WTC11 (cell line): ENCODE data around the gene MAP1LC3B. TPM values are rescaled to one million over a fixed set of nuclear protein-coding genes. Genes with fewer than 3 reads are reported as not detected.
"Not testable (repeated sequence)": the region's sequence is repeated elsewhere in the genome, so short reads cannot be mapped to it uniquely, and the experiment has no call there.

Experiments
- ATAC-seq: fragments of 200-7000 bp; cut with Tn5 transposase; 2 replicates; pipeline ENCODE4 v1.10.0; 2021; ENCODE audit warnings: mild to moderate bottlenecking, moderate library complexity
- CTCF ChIA-PET: fragments of 300-600 bp; sonication (Branson Sonifier 250); formaldehyde crosslinking; loops from one replicate; lab custom pipeline; 2021; ENCODE audit warnings: antibody characterized with exemption; lab: Charles Lee
- POLR2A ChIA-PET: fragments of 350-600 bp; sonication (Branson Sonifier 250); formaldehyde crosslinking; loops from one replicate; lab custom pipeline; 2021; ENCODE audit warnings: antibody characterized with exemption; lab: Charles Lee
- DNase-seq: peaks from one replicate; pipeline ENCODE4 v3.0.0; 2021; ENCODE audit warnings: low spot score
- H3K27ac Mint-ChIP-seq: 2 replicates; pipeline ENCODE4 v1.8.0; 2021; ENCODE audit warnings: mixed read lengths
- H3K27me3 Mint-ChIP-seq: 2 replicates; pipeline ENCODE4 v1.8.0; 2021; ENCODE audit warnings: low read depth, mild to moderate bottlenecking, moderate library complexity, mixed read lengths
- H3K36me3 Mint-ChIP-seq: 2 replicates; pipeline ENCODE4 v1.8.0; 2021; ENCODE audit warnings: mixed read lengths
- H3K4me1 Mint-ChIP-seq: 2 replicates; pipeline ENCODE4 v1.8.0; 2022; ENCODE audit warnings: mixed read lengths
- H3K4me3 Mint-ChIP-seq: 2 replicates; pipeline ENCODE4 v1.8.0; 2021; ENCODE audit warnings: mild to moderate bottlenecking, moderate library complexity, mixed read lengths
- H3K9me3 Mint-ChIP-seq: 2 replicates; pipeline ENCODE4 v1.8.0; 2021; ENCODE audit warnings: mixed read lengths
- AR ChIP-seq: fragments of 250-450 bp; sonication (Bioruptor Pico); IDR thresholded peaks from 2 replicates; pipeline ENCODE4 v1.9.0; 2021; ENCODE audit warnings: mild to moderate bottlenecking
- CDX4 ChIP-seq: fragments of 250-450 bp; sonication (Bioruptor Pico); IDR thresholded peaks from 2 replicates; pipeline ENCODE4 v1.9.0; 2021; ENCODE audit warnings: moderate library complexity, mild to moderate bottlenecking, inconsistent platforms, borderline replicate concordance
- CREB1 ChIP-seq: sonication (generic); formaldehyde crosslinking; IDR thresholded peaks from 2 replicates; pipeline ENCODE4 v1.8.0; 2023; ENCODE audit warnings: mild to moderate bottlenecking, missing genetic modification reagents
- CTCF ChIP-seq: fragments of 200-600 bp; IDR thresholded peaks from 2 replicates; pipeline ENCODE4 v1.8.0; 2022; ENCODE audit warnings: antibody characterized with exemption
- E2F5 ChIP-seq: sonication (generic); formaldehyde crosslinking; IDR thresholded peaks from 2 replicates; pipeline ENCODE4 v1.8.1; 2022; ENCODE audit warnings: mild to moderate bottlenecking, moderate library complexity, missing genetic modification reagents
- ESRRA ChIP-seq: sonication (generic); formaldehyde crosslinking; IDR thresholded peaks from 2 replicates; pipeline ENCODE4 v1.8.1; 2022; ENCODE audit warnings: mild to moderate bottlenecking, missing genetic modification reagents, borderline replicate concordance
- FOXJ3 ChIP-seq: sonication (generic); formaldehyde crosslinking; IDR thresholded peaks from 2 replicates; pipeline ENCODE4 v1.9.0; 2021; ENCODE audit warnings: missing genetic modification reagents, mild to moderate bottlenecking, borderline replicate concordance
- FOXK1 ChIP-seq: sonication (generic); formaldehyde crosslinking; IDR thresholded peaks from 2 replicates; pipeline ENCODE4 v1.8.0; 2022; ENCODE audit warnings: mild to moderate bottlenecking, moderate library complexity, missing genetic modification reagents
- FOXP4 ChIP-seq: sonication (generic); formaldehyde crosslinking; IDR thresholded peaks from 2 replicates; pipeline ENCODE4 v1.8.0; 2022; ENCODE audit warnings: mild to moderate bottlenecking, missing genetic modification reagents
- GABPB1 ChIP-seq: sonication (generic); formaldehyde crosslinking; IDR thresholded peaks from 2 replicates; pipeline ENCODE4 v1.8.1; 2023; ENCODE audit warnings: mild to moderate bottlenecking, missing genetic modification reagents
- IRF2 ChIP-seq: sonication (generic); formaldehyde crosslinking; IDR thresholded peaks from 2 replicates; pipeline ENCODE4 v1.8.0; 2022; ENCODE audit warnings: low read depth, missing genetic modification reagents, borderline replicate concordance
- MXD4 ChIP-seq: fragments of 250-450 bp; sonication (Bioruptor Pico); IDR thresholded peaks from 2 replicates; pipeline ENCODE4 v1.8.0; 2021; ENCODE audit warnings: mild to moderate bottlenecking, moderate library complexity, borderline replicate concordance
- NFATC4 ChIP-seq: fragments of 250-450 bp; sonication (Bioruptor Pico); IDR thresholded peaks from 2 replicates; pipeline ENCODE4 v1.9.0; 2021; ENCODE audit warnings: mild to moderate bottlenecking
- NFYB ChIP-seq: sonication (generic); formaldehyde crosslinking; conservative IDR thresholded peaks from 2 replicates; pipeline ENCODE4 v1.8.0; 2022; ENCODE audit warnings: low read depth, missing genetic modification reagents
- RORB ChIP-seq: fragments of 250-450 bp; sonication (Bioruptor Pico); IDR thresholded peaks from 2 replicates; pipeline ENCODE4 v1.9.0; 2021; ENCODE audit warnings: mild to moderate bottlenecking
- TCF7 ChIP-seq: sonication (generic); formaldehyde crosslinking; IDR thresholded peaks from 2 replicates; pipeline ENCODE4 v1.8.0; 2022; ENCODE audit warnings: mild to moderate bottlenecking, low read depth, missing genetic modification reagents, moderate library complexity
- TEAD4 ChIP-seq: sonication (generic); formaldehyde crosslinking; IDR thresholded peaks from 2 replicates; pipeline ENCODE4 v1.8.0; 2022; ENCODE audit warnings: mild to moderate bottlenecking, missing genetic modification reagents
- ZBTB21 ChIP-seq: sonication (generic); formaldehyde crosslinking; IDR thresholded peaks from 2 replicates; pipeline ENCODE4 v1.8.1; 2023; ENCODE audit warnings: mild to moderate bottlenecking, missing genetic modification reagents, borderline replicate concordance
- ZNF281 ChIP-seq: sonication (generic); formaldehyde crosslinking; IDR thresholded peaks from 2 replicates; pipeline ENCODE4 v1.8.0; 2023; ENCODE audit warnings: mild to moderate bottlenecking, missing genetic modification reagents
- ZNF317 ChIP-seq: sonication (generic); formaldehyde crosslinking; IDR thresholded peaks from 2 replicates; pipeline ENCODE4 v1.8.1; 2023; ENCODE audit warnings: low read depth, mild to moderate bottlenecking, moderate library complexity, missing genetic modification reagents, borderline replicate concordance
- ZNF423 ChIP-seq: fragments of 250-450 bp; sonication (Bioruptor Pico); IDR thresholded peaks from 2 replicates; pipeline ENCODE4 v2.1.2; 2022; ENCODE audit warnings: mild to moderate bottlenecking, moderate library complexity
- total RNA-seq: library from RNA; stranded (reverse); gene quantifications from 3 replicates; pipeline ENCODE4 v1.2.3, GENCODE V29; 2021

Gene MAP1LC3B
- total RNA-seq, 1 experiment from 2014 or later: 46.9 TPM

GRCh38 chr16:87376660-87377059, 15.5 kb upstream of the MAP1LC3B start:
- peaks cover 10% of the 10 kb centered on the region for H3K36me3 Mint-ChIP-seq
- ChIA-PET POLR2A (no interaction called here), CTCF (no interaction called here)
- no peak overlapping the region for H3K4me3 Mint-ChIP-seq
- no peak for TF ChIP-seq ZBTB21 (CRISPR knock-in tag)
- no peak for TF ChIP-seq NFATC4 (CRISPR knock-in tag)
- TF ChIP-seq IRF2: no peak
- TF ChIP-seq RORB (CRISPR knock-in tag): no peak
- no peak for TF ChIP-seq E2F5 (CRISPR knock-in tag)
- TF ChIP-seq FOXJ3 (CRISPR knock-in tag): no peak
- no peak for TF ChIP-seq AR (CRISPR knock-in tag)
- no peak for TF ChIP-seq MXD4 (CRISPR knock-in tag)
- TF ChIP-seq ZNF423 (CRISPR knock-in tag): no peak
- ATAC-seq (no peak), DNase-seq (no peak)
- peaks cover 10% of the 10 kb centered on the region for H3K4me1 Mint-ChIP-seq
- H3K27ac Mint-ChIP-seq: no peak overlapping the region
- H3K27me3 Mint-ChIP-seq: no peaks in the 10 kb centered on the region
- H3K9me3 Mint-ChIP-seq: peaks cover 5% of the 10 kb centered on the region

GRCh38 chr16:87379312-87379752, 12.8 kb upstream of the MAP1LC3B start:
- H3K27ac Mint-ChIP-seq, POLR2A ChIA-PET, H3K9me3 Mint-ChIP-seq, CTCF ChIA-PET, H3K27me3 Mint-ChIP-seq, DNase-seq, H3K4me3 Mint-ChIP-seq, ATAC-seq: not testable (repeated sequence)
- peaks cover 19% of the 10 kb centered on the region for H3K4me1 Mint-ChIP-seq
- H3K36me3 Mint-ChIP-seq: peaks cover 10% of the 10 kb centered on the region

- Mint-ChIP-seq H3K4me3 (no peak overlapping the region), H3K36me3 (peaks cover 10% of the 10 kb centered on the region), H3K27ac (no peak overlapping the region), H3K4me1 (peaks cover 19% of the 10 kb centered on the region), H3K27me3 (no peaks in the 10 kb centered on the region), H3K9me3 (peaks cover 5% of the 10 kb centered on the region)
- ChIA-PET CTCF (interaction anchor here (0.7 kb wide), 1 partner anchor 15 kb away, joined by 4 read pairs; no protein-coding TSS in a partner anchor), POLR2A (no interaction called here)
- DNase-seq (no peak), ATAC-seq (no peak)
- TF ChIP-seq ZNF317 (CRISPR knock-in tag): no peak
- no peak for TF ChIP-seq CTCF
- TF ChIP-seq GABPB1: no peak
- TF ChIP-seq CDX4: no peak
- TF ChIP-seq ESRRA (CRISPR knock-in tag): no peak
- TF ChIP-seq FOXK1 (CRISPR knock-in tag): no peak
- TF ChIP-seq TEAD4: no peak
- no peak for TF ChIP-seq CREB1 (CRISPR knock-in tag)
- TF ChIP-seq TCF7 (CRISPR knock-in tag): no peak
- no peak for TF ChIP-seq NFYB
- TF ChIP-seq FOXP4 (CRISPR knock-in tag): no peak
- no peak for TF ChIP-seq ZNF281 (CRISPR knock-in tag)
Observed at GRCh38 chr16:87380403-87380802, 11.7 kb upstream of the MAP1LC3B start.
